Neural progenitor cell (in vitro differentiated cells): ENCODE results near the gene RAD51B. TPM values are rescaled to one million over a fixed set of nuclear protein-coding genes. Genes with fewer than 3 reads are reported as not detected.

Experiments
- DNase-seq: peaks from one replicate; pipeline ENCODE4 v3.0.0-alpha.2; 2016; ENCODE audit warnings: low spot score
- H2AFZ ChIP-seq: fragments of 200-600 bp; sonication (generic); replicated peaks from 2 replicates; pipeline ENCODE4 v1.6.1; 2016; ENCODE audit warnings: antibody characterized with exemption
- H3F3A ChIP-seq: fragments of 200-600 bp; sonication (generic); 2 replicates; pipeline ENCODE4 v1.6.1; 2016; ENCODE audit warnings: antibody characterized with exemption, low read depth
- H3K27ac ChIP-seq: fragments of 200-600 bp; sonication (generic); 2 replicates; pipeline ENCODE4 v1.5.1; 2016; ENCODE audit warnings: mild to moderate bottlenecking
- H3K27me3 ChIP-seq: fragments of 200-600 bp; sonication (generic); 2 replicates; pipeline ENCODE4 v1.6.1; 2016; ENCODE audit warnings: mild to moderate bottlenecking, moderate library complexity
- H3K36me3 ChIP-seq: fragments of 200-600 bp; sonication (generic); 2 replicates; pipeline ENCODE4 v1.5.1; 2016
- H3K4me1 ChIP-seq: fragments of 200-600 bp; sonication (generic); 2 replicates; pipeline ENCODE4 v1.6.1; 2016; ENCODE audit warnings: mixed run types
- H3K4me2 ChIP-seq: fragments of 200-600 bp; sonication (generic); 2 replicates; pipeline ENCODE4 v1.6.1; 2016
- H3K4me3 ChIP-seq: fragments of 200-600 bp; sonication (generic); 2 replicates; pipeline ENCODE4 v1.5.1; 2016
- H3K79me2 ChIP-seq: fragments of 200-600 bp; sonication (generic); 2 replicates; pipeline ENCODE4 v1.6.1; 2016; ENCODE audit warnings: low read depth
- H3K9ac ChIP-seq: fragments of 200-600 bp; sonication (generic); 2 replicates; pipeline ENCODE4 v1.6.1; 2016
- H3K9me3 ChIP-seq: fragments of 200-600 bp; sonication (generic); 2 replicates; pipeline ENCODE4 v1.5.1; 2016; ENCODE audit warnings: low read depth
- H4K20me1 ChIP-seq: fragments of 200-600 bp; sonication (generic); 2 replicates; pipeline ENCODE4 v1.6.1; 2016; ENCODE audit warnings: low read depth
- H3K27ac Mint-ChIP-seq: 3 replicates; pipeline ENCODE4 v1.8.0; 2021; ENCODE audit warnings: mixed read lengths
- H3K27me3 Mint-ChIP-seq: 2 replicates; pipeline ENCODE4 v1.8.0; 2022; ENCODE audit warnings: low read depth, mild to moderate bottlenecking, inconsistent platforms, moderate library complexity, mixed read lengths; ENCODE audit not compliant: insufficient read depth
- H3K36me3 Mint-ChIP-seq: 3 replicates; pipeline ENCODE4 v1.8.0; 2021; ENCODE audit warnings: mixed read lengths
- H3K4me1 Mint-ChIP-seq: 3 replicates; pipeline ENCODE4 v1.8.0; 2021; ENCODE audit warnings: mixed read lengths
- H3K4me3 Mint-ChIP-seq: 3 replicates; pipeline ENCODE4 v1.8.0; 2021; ENCODE audit warnings: mild to moderate bottlenecking, moderate library complexity, mixed read lengths
- H3K9me3 Mint-ChIP-seq: 3 replicates; pipeline ENCODE4 v1.8.0; 2020; ENCODE audit warnings: mixed read lengths
- CTCF ChIP-seq: fragments of 200-600 bp; sonication (generic); IDR thresholded peaks from 2 replicates; pipeline ENCODE4 v1.5.1; 2017; ENCODE audit warnings: antibody characterized with exemption, mild to moderate bottlenecking
- EZH2 ChIP-seq: fragments of 200-600 bp; sonication (generic); IDR thresholded peaks from 2 replicates; pipeline ENCODE4 v1.6.1; 2017; ENCODE audit warnings: antibody characterized with exemption, mild to moderate bottlenecking, moderate library complexity
- EZH2phosphoT487 ChIP-seq: fragments of 200-600 bp; sonication (generic); IDR thresholded peaks from 2 replicates; pipeline ENCODE4 v1.6.1; 2017; ENCODE audit warnings: antibody characterized with exemption
- total RNA-seq: library from RNA; depleted of rRNA; stranded (reverse); fragments of >200 nt; gene quantifications from 2 replicates; pipeline ENCODE4 v1.2.3, GENCODE V29; 2015; ENCODE audit warnings: low replicate concordance

RAD51B gene
- total RNA-seq, 1 donor from 2014 or later, result 50.5 TPM

DNA sequence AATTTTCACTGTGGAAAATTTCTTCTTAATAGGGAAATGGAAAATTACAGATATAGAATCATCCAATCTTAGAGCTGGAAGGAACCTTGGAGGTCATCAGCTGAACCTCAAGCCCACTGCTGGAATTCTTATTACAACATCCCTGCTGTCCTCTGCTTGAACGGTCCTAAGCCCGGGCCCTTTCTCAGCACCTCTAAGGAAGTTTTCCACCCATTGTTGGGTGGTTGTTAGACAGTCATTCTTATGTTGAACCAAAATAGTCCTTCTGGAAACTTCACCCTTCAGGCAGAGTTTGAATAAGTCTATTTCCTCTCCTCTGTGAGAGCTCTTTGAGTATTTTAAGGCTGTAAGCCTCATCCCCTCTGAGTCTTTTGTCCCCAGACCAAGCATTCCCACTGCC is 902.6 kb downstream of the RAD51B start:
- no peaks in the 10 kb centered on the region for H3K79me2 ChIP-seq
- H4K20me1 ChIP-seq, result no peaks in the 10 kb centered on the region
- no peak overlapping the region for H2AFZ ChIP-seq
- peak overlapping the region; percentile 13 for H3K27ac ChIP-seq
- H3K27me3 ChIP-seq, result no peaks in the 10 kb centered on the region
- H3K36me3 ChIP-seq, result no peaks in the 10 kb centered on the region
- Mint-ChIP-seq H3K36me3 (no peaks in the 10 kb centered on the region), H3K27me3 (peaks cover 5% of the 10 kb centered on the region), H3K4me3 (no peak overlapping the region), H3K27ac (peak overlapping the region; percentile 1), H3K4me1 (peaks cover 28% of the 10 kb centered on the region), H3K9me3 (peaks cover 13% of the 10 kb centered on the region)
- H3K4me3 ChIP-seq, result no peak overlapping the region
- H3K4me1 ChIP-seq, result peaks cover 22% of the 10 kb centered on the region
- peaks cover 13% of the 10 kb centered on the region for H3F3A ChIP-seq
- no peaks in the 10 kb centered on the region for H3K9me3 ChIP-seq
- TF ChIP-seq EZH2 (no peak), EZH2phosphoT487 (no peak), CTCF (no peak)
- H3K4me2 ChIP-seq, result peak overlapping the region; percentile 31
- no peak overlapping the region for H3K9ac ChIP-seq
- DNase-seq, result no peak

DNA sequence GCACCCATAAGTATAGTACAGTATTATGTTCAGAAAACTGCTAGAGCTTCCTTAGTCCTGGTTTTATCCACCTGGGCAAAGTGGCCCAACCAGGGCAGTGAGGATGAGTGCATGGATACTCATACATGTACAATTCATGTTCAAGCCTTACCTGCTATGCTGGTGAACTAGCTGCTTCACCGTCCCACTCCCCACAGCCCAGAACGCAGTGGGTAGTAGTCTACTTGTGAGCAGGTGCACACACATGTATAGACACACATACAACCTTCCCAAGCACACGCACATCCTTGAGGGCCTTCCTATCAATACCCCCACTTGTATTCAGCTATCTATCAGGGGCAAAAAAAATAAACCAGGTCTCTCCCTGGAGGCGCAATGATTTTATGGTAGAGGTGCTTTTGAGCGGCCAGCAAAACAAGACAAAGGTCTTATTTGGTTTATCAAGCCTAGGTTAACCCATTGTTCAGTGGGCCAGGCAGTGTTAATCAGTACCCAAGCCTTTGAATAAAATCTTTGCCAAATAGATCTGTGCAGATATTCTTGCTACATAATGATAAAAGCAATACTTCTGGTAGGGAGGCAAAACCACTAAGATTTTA is 903.5 kb downstream of the RAD51B start:
- Histone ChIP-seq H3F3A (peaks cover 13% of the 10 kb centered on the region), H3K4me2 (peak overlapping the region; percentile 31), H4K20me1 (no peaks in the 10 kb centered on the region), H3K4me3 (no peak overlapping the region), H3K9me3 (no peaks in the 10 kb centered on the region), H2AFZ (no peak overlapping the region), H3K9ac (no peak overlapping the region), H3K27ac (no peak overlapping the region), H3K27me3 (no peaks in the 10 kb centered on the region), H3K79me2 (no peaks in the 10 kb centered on the region), H3K4me1 (peaks cover 22% of the 10 kb centered on the region), H3K36me3 (no peaks in the 10 kb centered on the region)
- Mint-ChIP-seq H3K9me3 (peaks cover 18% of the 10 kb centered on the region), H3K4me1 (peaks cover 31% of the 10 kb centered on the region), H3K36me3 (no peaks in the 10 kb centered on the region), H3K4me3 (no peak overlapping the region), H3K27me3 (peaks cover 9% of the 10 kb centered on the region), H3K27ac (peak overlapping the region; percentile 29)
- no peak for TF ChIP-seq CTCF
- no peak for TF ChIP-seq EZH2
- no peak for TF ChIP-seq EZH2phosphoT487
- no peak for DNase-seq

DNA sequence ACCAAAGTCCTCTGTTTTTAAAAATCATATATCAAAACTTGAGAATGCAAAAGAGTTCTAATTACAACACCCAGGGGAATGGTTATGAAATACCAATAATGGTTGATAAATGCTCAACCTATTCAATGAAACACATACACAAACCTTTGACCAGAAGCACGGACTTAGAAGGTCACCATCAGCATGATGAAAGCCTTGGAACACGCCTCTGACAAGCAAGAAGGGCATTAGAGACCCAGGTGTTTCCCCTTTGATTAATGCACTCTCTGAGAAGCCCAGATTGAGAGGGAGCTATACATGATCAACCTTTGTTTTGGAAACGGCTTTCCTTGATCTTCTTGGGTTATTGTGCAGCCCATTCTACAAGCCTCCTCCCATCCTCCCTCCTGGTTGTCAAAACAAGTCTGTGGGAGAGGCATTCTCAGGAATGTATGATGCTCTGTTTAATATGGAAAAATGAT is 904.3 kb downstream of the RAD51B start:
- Mint-ChIP-seq H3K27me3 (peaks cover 6% of the 10 kb centered on the region), H3K4me1 (peaks cover 35% of the 10 kb centered on the region), H3K9me3 (peaks cover 18% of the 10 kb centered on the region), H3K4me3 (no peak overlapping the region), H3K36me3 (no peaks in the 10 kb centered on the region), H3K27ac (no peak overlapping the region)
- Histone ChIP-seq H3K27me3 (no peaks in the 10 kb centered on the region), H3K4me2 (no peak overlapping the region), H3K27ac (no peak overlapping the region), H2AFZ (no peak overlapping the region), H3K9ac (no peak overlapping the region), H3K9me3 (no peaks in the 10 kb centered on the region), H3K4me1 (peaks cover 22% of the 10 kb centered on the region), H3K36me3 (no peaks in the 10 kb centered on the region), H3F3A (peaks cover 13% of the 10 kb centered on the region), H4K20me1 (no peaks in the 10 kb centered on the region), H3K79me2 (no peaks in the 10 kb centered on the region), H3K4me3 (no peak overlapping the region)
- TF ChIP-seq EZH2phosphoT487 (no peak), CTCF (no peak), EZH2 (no peak)
- DNase-seq, result no peak
